RWPE1 (cell line): ENCODE results near the gene CFAP45.

ENCODE experiments used
- CTCF ChIA-PET: fragments of 350-600 bp; sonication (Branson Sonifier 250); formaldehyde crosslinking; extraction: SDS; loops from one replicate; lab custom pipeline; 2021; lab: Yijun Ruan, JAX
- POLR2A ChIA-PET: fragments of 400-600 bp; formaldehyde crosslinking; extraction: SDS; loops from one replicate; lab custom pipeline; 2020; ENCODE audit warnings: antibody characterized with exemption; ENCODE audit not compliant: low non-redundant PET; lab: Yijun Ruan, JAX
- DNase-seq: peaks from one replicate; pipeline ENCODE4 v3.0.0; 2012; ENCODE audit warnings: low spot score
- H3K27ac ChIP-seq: fragments of 450-650 bp; 2 replicates; pipeline ENCODE4 v1.5.1; 2017
- TF ChIP-seq, protein P1 (sequence below): fragments of 450-650 bp; conservative IDR thresholded peaks from 2 replicates; pipeline ENCODE4 v1.5.1; 2017; ENCODE audit warnings: low read depth, mild to moderate bottlenecking

CFAP45 gene

GRCh38 chr1:159861218-159861617 is 38.7 kb downstream of the CFAP45 start:
- CTCF ChIA-PET, result no interaction called here
- H3K27ac ChIP-seq, result no peak overlapping the region
- no peak for DNase-seq
- POLR2A ChIA-PET, result no interaction called here
- TF ChIP-seq, protein P1, sequence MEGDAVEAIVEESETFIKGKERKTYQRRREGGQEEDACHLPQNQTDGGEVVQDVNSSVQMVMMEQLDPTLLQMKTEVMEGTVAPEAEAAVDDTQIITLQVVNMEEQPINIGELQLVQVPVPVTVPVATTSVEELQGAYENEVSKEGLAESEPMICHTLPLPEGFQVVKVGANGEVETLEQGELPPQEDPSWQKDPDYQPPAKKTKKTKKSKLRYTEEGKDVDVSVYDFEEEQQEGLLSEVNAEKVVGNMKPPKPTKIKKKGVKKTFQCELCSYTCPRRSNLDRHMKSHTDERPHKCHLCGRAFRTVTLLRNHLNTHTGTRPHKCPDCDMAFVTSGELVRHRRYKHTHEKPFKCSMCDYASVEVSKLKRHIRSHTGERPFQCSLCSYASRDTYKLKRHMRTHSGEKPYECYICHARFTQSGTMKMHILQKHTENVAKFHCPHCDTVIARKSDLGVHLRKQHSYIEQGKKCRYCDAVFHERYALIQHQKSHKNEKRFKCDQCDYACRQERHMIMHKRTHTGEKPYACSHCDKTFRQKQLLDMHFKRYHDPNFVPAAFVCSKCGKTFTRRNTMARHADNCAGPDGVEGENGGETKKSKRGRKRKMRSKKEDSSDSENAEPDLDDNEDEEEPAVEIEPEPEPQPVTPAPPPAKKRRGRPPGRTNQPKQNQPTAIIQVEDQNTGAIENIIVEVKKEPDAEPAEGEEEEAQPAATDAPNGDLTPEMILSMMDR, result no peak

- DNase-seq, result no peak
- ChIA-PET POLR2A (no interaction called here), CTCF (no interaction called here)
- H3K27ac ChIP-seq, result peak overlapping the region; percentile 59
- TF ChIP-seq, protein P1, result no peak
Observed at GRCh38 chr1:159860456-159860855, 39.5 kb downstream of the CFAP45 start.

GRCh38 chr1:159859767-159860322 is 40.1 kb downstream of the CFAP45 start:
- 0 out of 2 replicates have a peak overlapping the region, but pooled peaks have one; percentile 3 for H3K27ac ChIP-seq
- TF ChIP-seq, protein P1, result no peak
- POLR2A ChIA-PET, result no interaction called here
- CTCF ChIA-PET, result no interaction called here
- DNase-seq, result no peak

GRCh38 chr1:159857889-159858288 is 42.1 kb downstream of the CFAP45 start:
- POLR2A ChIA-PET, result no interaction called here
- TF ChIP-seq, protein P1, result no peak
- no peak for DNase-seq
- no peak overlapping the region for H3K27ac ChIP-seq
- CTCF ChIA-PET, result no interaction called here

GRCh38 chr1:159856576-159856975 is 43.4 kb downstream of the CFAP45 start:
- peak overlapping the region; percentile 91 for H3K27ac ChIP-seq
- ChIA-PET CTCF (no interaction called here), POLR2A (no interaction called here)
- no peak for DNase-seq
- TF ChIP-seq, protein P1, result no peak

- DNase-seq, result no peak
- ChIA-PET CTCF (interaction anchor here (1.1 kb wide), 1 partner anchor 57 kb away, joined by 3 read pairs; no protein-coding TSS in a partner anchor), POLR2A (no interaction called here)
- H3K27ac ChIP-seq, result peak overlapping the region; percentile 91
- TF ChIP-seq, protein P1, result no peak
Observed at GRCh38 chr1:159855709-159856108, 44.3 kb downstream of the CFAP45 start.
